Endothelial cell of umbilical vein (primary cell): ENCODE measurements around the gene CLSTN1. TPM values are rescaled to one million over a fixed set of nuclear protein-coding genes. Genes with fewer than 3 reads are reported as not detected.

Source experiments
- BruUV-seq: library from RNA; stranded (reverse); fragments of 400-500 nt; replicated peaks from 2 replicates; lab custom pipeline; 2021; lab: Mats Ljungman, UMichigan
- CTCF ChIA-PET: fragments of 300-600, 350-600 bp; sonication (Branson Sonifier 250); formaldehyde crosslinking; loops from one replicate; lab custom pipeline; 2021; ENCODE audit warnings: antibody characterized with exemption, inconsistent platforms; lab: Charles Lee
- POLR2A ChIA-PET: fragments of 300-600, 350-600 bp; sonication (Branson Sonifier 250); formaldehyde crosslinking; loops from one replicate; lab custom pipeline; 2021; ENCODE audit warnings: antibody characterized with exemption, inconsistent platforms; lab: Charles Lee
- DNase-seq: peaks from one replicate; pipeline ENCODE4 v3.0.0-alpha.2; 2011; ENCODE audit warnings: low read depth, low spot score
- FAIRE-seq: peaks from 2 replicates; lab custom pipeline; 2011; peaks lifted over from hg19 to GRCh38; lab: Jason Lieb, UNC
- H2AFZ ChIP-seq: 2 replicates; pipeline ENCODE4 v1.6.0; 2012; ENCODE audit warnings: low read depth, low read length, control low read depth, inconsistent platforms
- H3K27ac ChIP-seq: 2 replicates; pipeline ENCODE4 v1.5.1; 2011; ENCODE audit warnings: low read depth, mild to moderate bottlenecking, control low read depth, low read length, moderate library complexity; ENCODE audit not compliant: insufficient read depth
- H3K27me3 ChIP-seq, 2 experiments: 2 replicates each; pipeline versions ENCODE4 v1.6.0 to v1.6.1; 2011; ENCODE audit warnings: low read length in 2 of 2, mixed read lengths in 1 of 2; ENCODE audit not compliant: control insufficient read depth in 2 of 2, insufficient read depth in 2 of 2
- H3K36me3 ChIP-seq, 2 experiments: 2 replicates in 1 of 2; 3 replicates in 1 of 2; pipeline ENCODE4 v1.5.1; 2011; ENCODE audit warnings: low read length in 2 of 2, mild to moderate bottlenecking in 1 of 2, moderate library complexity in 1 of 2; ENCODE audit not compliant: control insufficient read depth in 2 of 2, insufficient read depth in 2 of 2; ENCODE audit errors: extremely low read depth in 1 of 2
- H3K4me1 ChIP-seq: 3 replicates; pipeline ENCODE4 v1.5.1; 2011; ENCODE audit warnings: mild to moderate bottlenecking, low read length; ENCODE audit not compliant: control insufficient read depth, insufficient read depth; ENCODE audit errors: extremely low read depth
- H3K4me2 ChIP-seq: 2 replicates; pipeline ENCODE4 v1.6.1; 2011; ENCODE audit warnings: low read length, control low read depth, mixed read lengths; ENCODE audit not compliant: insufficient read depth
- H3K4me3 ChIP-seq, 3 experiments: fragments of 200-600 bp in 1 of 3; sonication (generic), shearing (Covaris generic) in 1 of 3; replicated peaks in 1 of 3; 2 replicates each; pipeline ENCODE4 v1.5.1; 2011 to 2016; ENCODE audit warnings: control low read depth in 3 of 3, low read length in 3 of 3, mild to moderate bottlenecking in 2 of 3, inconsistent platforms in 1 of 3, low read depth in 1 of 3, moderate library complexity in 1 of 3; ENCODE audit not compliant: insufficient read depth in 1 of 3
- H3K79me2 ChIP-seq: 2 replicates; pipeline ENCODE4 v1.6.0; 2012; ENCODE audit warnings: low read length, inconsistent platforms; ENCODE audit not compliant: control insufficient read depth, insufficient read depth
- H3K9ac ChIP-seq: replicated peaks from 2 replicates; pipeline ENCODE3; 2011; ENCODE audit warnings: low read length, control low read depth; ENCODE audit not compliant: insufficient read depth; ENCODE audit errors: extremely low read depth
- H3K9me1 ChIP-seq: replicated peaks from 3 replicates; pipeline ENCODE4 v1.6.0; 2011; ENCODE audit warnings: mild to moderate bottlenecking, low read length; ENCODE audit not compliant: control insufficient read depth, insufficient read depth; ENCODE audit errors: extremely low read depth
- H3K9me3 ChIP-seq: replicated peaks from 2 replicates; pipeline ENCODE4 v1.5.1; 2012; ENCODE audit warnings: low read length, inconsistent platforms; ENCODE audit not compliant: control insufficient read depth, insufficient read depth
- H4K20me1 ChIP-seq: replicated peaks from 2 replicates; pipeline ENCODE3; 2011; ENCODE audit warnings: mild to moderate bottlenecking, low read length; ENCODE audit not compliant: control insufficient read depth, insufficient read depth; ENCODE audit errors: extremely low read depth
- CTCF ChIP-seq, 2 donors: IDR thresholded peaks; 1 replicate in 1 of 2; 2 replicates in 1 of 2; pipeline ENCODE4 v1.5.1; 2011; ENCODE audit warnings: low read length in 2 of 2, mild to moderate bottlenecking in 2 of 2, moderate library complexity in 2 of 2, control low read depth in 1 of 2, inconsistent platforms in 1 of 2, low read depth in 1 of 2; ENCODE audit not compliant: insufficient read depth in 1 of 2; ENCODE audit errors: extremely low read depth in 1 of 2
- EZH2 ChIP-seq: IDR thresholded peaks from 2 replicates; pipeline ENCODE4 v1.6.1; 2012; ENCODE audit warnings: borderline replicate concordance, low read depth, mild to moderate bottlenecking, moderate library complexity, low read length, inconsistent platforms; ENCODE audit not compliant: severe bottlenecking
- FOS ChIP-seq: IDR thresholded peaks from 2 replicates; pipeline ENCODE4 v1.6.1; 2011; ENCODE audit warnings: mild to moderate bottlenecking, low read length, moderate library complexity, borderline replicate concordance; ENCODE audit not compliant: insufficient read depth
- GATA2 ChIP-seq: IDR thresholded peaks from 2 replicates; pipeline ENCODE4 v1.7.0; 2011; ENCODE audit warnings: low read depth, mild to moderate bottlenecking, moderate library complexity, mixed read lengths, low read length; ENCODE audit not compliant: insufficient read length, insufficient read depth
- JUN ChIP-seq: IDR thresholded peaks from 2 replicates; pipeline ENCODE4 v1.6.1; 2011; ENCODE audit warnings: borderline replicate concordance, low read depth; ENCODE audit not compliant: insufficient read length, insufficient read depth
- MAX ChIP-seq: IDR thresholded peaks from 2 replicates; pipeline ENCODE4 v1.6.1; 2011; ENCODE audit not compliant: insufficient read depth, insufficient read length
- MYC ChIP-seq: IDR thresholded peaks from one replicate; pipeline ENCODE4 v1.6.1; 2011; ENCODE audit warnings: mild to moderate bottlenecking, low read depth, low read length
- POLR2A ChIP-seq: IDR thresholded peaks from 2 replicates; pipeline ENCODE4 v1.6.1; 2012; ENCODE audit warnings: low read depth, mild to moderate bottlenecking, control low read depth, low read length
- POLR2AphosphoS5 ChIP-seq: IDR thresholded peaks from 2 replicates; pipeline ENCODE4 v1.6.1; 2012; ENCODE audit warnings: low read depth, mild to moderate bottlenecking, control low read depth, low read length, moderate library complexity; ENCODE audit not compliant: insufficient read depth
- dilution Hi-C: fragments of 300-500 bp; cut with MboI; formaldehyde crosslinking; loops from one replicate; pipeline ENCODE4 v1.15.0; 2019; ENCODE audit warnings: low sequenced_read_pairs; ENCODE audit not compliant: extremely low pct_ligation_motif_present
- intact Hi-C: fragments of 100-400 bp; cut with micrococcal nuclease; formaldehyde crosslinking; loops from one replicate; pipeline ENCODE4 v1.10.0; 2022
- polyA plus RNA-seq, 4 experiments: library from polyadenylated mRNA; depleted of rRNA in 3 of 4; stranded (reverse) in 3 of 4; unstranded in 1 of 4; fragments of >200 nt; gene quantifications; 2 replicates each; pipeline versions ENCODE4 v1.2.1 to v1.2.3, GENCODE V29; 2011 to 2012; ENCODE audit warnings: missing spikeins in 1 of 4
- total RNA-seq: library from RNA; stranded (reverse); gene quantifications from 2 replicates; pipeline ENCODE4 v1.2.3, GENCODE V29; 2021

CLSTN1 gene
- total and polyA plus RNA-seq, 2 donors (not counting 3 experiments of a cell fraction or from before 2014, with no cell fraction given) = 49.1 to 130 TPM

GRCh38 chr1:9798236-9799130 lies 25.3 kb downstream of the CLSTN1 start:
- Histone ChIP-seq H3K4me1 (no peaks in the 10 kb centered on the region), H2AFZ (no peak overlapping the region), H3K36me3 (no peaks in the 10 kb centered on the region), H3K4me2 (no peak overlapping the region), H3K27ac (no peak overlapping the region), H3K79me2 (peaks cover 50% of the 10 kb centered on the region), H3K9me3 (no peaks in the 10 kb centered on the region), H3K27me3 (no peaks in the 10 kb centered on the region), H4K20me1 (peaks cover 4% of the 10 kb centered on the region), H3K9ac (no peak overlapping the region), H3K9me1 (no peaks in the 10 kb centered on the region), H3K4me3 (no peak overlapping the region)
- intact Hi-C loops (no loop called here), dilution Hi-C loops (no loop called here)
- POLR2A ChIA-PET = no interaction called here
- no peak for FAIRE-seq
- DNase-seq = no peak
- BruUV-seq = no TSS peak
- TF ChIP-seq GATA2 (no peak), FOS (no peak), MYC (no peak), MAX (no peak), POLR2AphosphoS5 (no peak), POLR2A (no peak), CTCF (IDR thresholded peaks at IDR 0.05; ENCODE audit: extremely low read depth in 1 of 2, insufficient read depth in 1 of 2, low read depth in 1 of 2, low read length in 2 of 2) (no peak), JUN (no peak), EZH2 (no peak)
- CTCF ChIA-PET = interaction anchor here (1.8 kb wide), 1 partner anchor 13 kb away, joined by 4 read pairs; no protein-coding TSS in a partner anchor
